Ovary (tissue), 3 donors: Measurements from ENCODE around the gene HDDC3.

Source experiments
- CTCF ChIP-seq, 3 donors: fragments of 450-650 bp in 2 of 3; fragments of 200-600 bp in 1 of 3; IDR thresholded peaks; one replicate each; pipeline versions ENCODE4 v1.5.1 to v1.8.0; 2016 to 2022; ENCODE audit warnings: antibody characterized with exemption in 3 of 3, mild to moderate bottlenecking in 1 of 3
- EP300 ChIP-seq: sonication (generic); formaldehyde crosslinking; IDR thresholded peaks from one replicate; pipeline ENCODE4 v1.6.1; 2017; ENCODE audit warnings: antibody characterized with exemption
- POLR2A ChIP-seq: fragments of 450-650 bp; IDR thresholded peaks from one replicate; pipeline ENCODE4 v1.6.1; 2017; ENCODE audit warnings: antibody characterized with exemption, mild to moderate bottlenecking, moderate library complexity
- donor health status: DM: no; HTN: no; CAD: no.

- TF ChIP-seq CTCF (IDR thresholded peaks at IDR 0.05) (no peak), POLR2A (no peak), EP300 (no peak)
Measured at GRCh38 chr15:90929246-90930019, 2.9 kb downstream of the HDDC3 start.
